GM21786 (cell line): ENCODE results near the gene MAP3K1.
"Not testable (repeated sequence)": the region's sequence is repeated elsewhere in the genome, so short reads cannot be mapped to it uniquely, and the experiment has no call there.

Experiments
- ATAC-seq: cut with Tn5 transposase; IDR thresholded peaks from one replicate; pipeline ENCODE4 v1.9.1; 2021; ENCODE audit not compliant: unreplicated experiment

Gene MAP3K1

DNA sequence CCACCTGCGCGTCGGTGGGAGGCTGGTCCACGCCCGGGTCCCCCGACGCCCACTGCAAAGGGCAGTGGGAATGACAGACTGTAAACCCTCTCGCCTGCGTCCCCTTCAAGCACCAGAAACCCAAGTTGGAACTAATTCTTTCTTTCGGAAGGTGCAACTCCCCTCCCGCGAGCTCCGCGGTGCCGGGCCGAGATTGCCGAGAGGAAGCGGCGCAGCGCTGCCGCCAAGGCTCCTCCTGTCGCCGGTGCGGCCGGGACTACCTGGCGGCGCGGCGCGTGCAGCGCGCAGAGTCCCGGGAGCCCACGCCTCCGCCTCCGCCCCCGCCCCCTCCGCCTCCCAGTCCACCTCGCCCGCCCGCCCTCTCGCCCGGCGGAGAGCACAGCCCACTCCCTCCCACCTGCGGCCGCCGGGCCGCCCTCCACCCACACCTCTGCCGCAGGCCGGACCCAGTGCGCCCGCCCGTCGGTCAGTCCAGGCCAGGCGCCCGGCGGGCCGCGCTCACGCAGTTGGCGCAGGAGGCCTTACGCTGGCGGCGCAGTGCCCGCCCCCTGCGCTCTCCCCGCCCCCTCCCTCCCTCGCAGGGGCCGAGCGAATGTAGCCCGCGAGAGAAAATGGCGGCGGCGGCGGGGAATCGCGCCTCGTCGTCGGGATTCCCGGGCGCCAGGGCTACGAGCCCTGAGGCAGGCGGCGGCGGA is at the start of gene MAP3K1:
Gene MAP3K1 (plus strand): TSS at position 587 of the 695 bp plus-strand sequence. CDS start 25 bp downstream, at position 612.
- peak; percentile 50 for ATAC-seq

DNA sequence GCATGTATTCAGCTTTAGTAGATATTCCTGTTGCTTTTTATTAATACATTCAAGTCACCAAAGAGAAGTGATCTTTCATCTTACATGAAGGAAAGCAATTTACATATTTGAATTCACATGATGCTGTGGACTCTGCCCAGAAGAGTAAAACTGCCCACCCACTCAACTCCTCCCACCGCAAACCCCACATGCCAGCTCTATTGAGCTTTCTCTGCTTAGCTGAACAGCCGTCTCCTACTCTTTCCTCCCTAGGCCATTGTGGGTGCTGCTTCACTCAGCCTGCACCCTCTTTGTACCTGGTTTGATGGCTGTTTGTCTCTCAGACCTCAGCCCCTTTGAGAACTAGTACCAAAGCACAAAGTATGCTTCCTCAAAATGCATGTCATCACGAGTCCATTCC is 48.4 kb upstream of the MAP3K1 start:
- ATAC-seq: no peak

DNA sequence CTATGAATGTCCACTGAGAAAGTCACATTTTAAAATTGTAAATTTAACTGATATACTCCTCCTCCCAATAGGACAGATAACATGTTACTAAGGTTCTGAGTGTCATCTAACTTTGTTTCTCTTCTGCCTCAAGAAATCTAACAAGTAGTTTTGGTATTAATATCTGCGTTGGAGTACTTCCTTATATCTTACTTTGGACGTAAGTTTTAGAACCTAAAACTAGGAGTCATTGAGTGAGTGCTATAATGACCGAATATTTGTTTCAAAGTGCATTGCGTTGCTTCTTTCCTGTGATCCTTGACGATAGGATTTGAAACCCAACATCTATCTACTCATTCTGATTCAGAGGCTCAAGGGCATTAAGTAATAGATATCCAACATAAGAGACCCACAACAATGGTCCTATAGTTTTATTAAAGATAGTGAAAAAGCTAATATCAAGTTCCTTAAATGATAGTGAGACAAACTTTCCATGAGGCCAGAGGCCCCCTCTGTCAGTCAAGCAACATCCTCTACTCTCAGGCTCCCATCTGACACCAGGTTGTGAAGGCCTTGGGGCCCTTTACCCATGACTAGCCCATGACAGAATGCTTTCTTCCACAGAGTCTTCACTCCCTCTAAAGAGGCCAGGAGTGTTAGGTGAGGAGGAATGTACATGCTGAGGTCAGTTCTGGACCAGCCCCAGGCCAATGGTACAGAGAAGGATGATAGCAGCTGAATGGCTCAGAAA is 45.3 kb upstream of the MAP3K1 start:
- no peak for ATAC-seq

DNA sequence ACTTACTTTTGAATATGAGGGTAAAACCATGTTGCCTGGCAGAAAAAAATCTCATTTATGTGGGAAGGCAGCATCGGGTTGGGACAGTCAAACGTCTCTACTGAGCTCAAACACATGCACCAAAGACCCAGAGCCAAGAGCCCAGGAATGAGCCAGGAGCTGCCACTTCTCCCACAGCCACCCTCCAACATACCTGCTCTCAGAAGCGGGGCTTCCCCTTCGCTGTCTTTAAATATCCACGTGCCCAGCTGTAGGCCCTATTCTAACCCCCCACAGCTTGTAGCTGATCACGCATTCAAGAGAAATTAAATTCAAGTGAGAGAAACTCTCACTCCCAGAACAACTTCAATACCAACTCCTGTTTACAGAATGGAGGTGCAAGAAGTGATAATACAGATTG is 42.6 kb upstream of the MAP3K1 start:
- no peak for ATAC-seq

DNA sequence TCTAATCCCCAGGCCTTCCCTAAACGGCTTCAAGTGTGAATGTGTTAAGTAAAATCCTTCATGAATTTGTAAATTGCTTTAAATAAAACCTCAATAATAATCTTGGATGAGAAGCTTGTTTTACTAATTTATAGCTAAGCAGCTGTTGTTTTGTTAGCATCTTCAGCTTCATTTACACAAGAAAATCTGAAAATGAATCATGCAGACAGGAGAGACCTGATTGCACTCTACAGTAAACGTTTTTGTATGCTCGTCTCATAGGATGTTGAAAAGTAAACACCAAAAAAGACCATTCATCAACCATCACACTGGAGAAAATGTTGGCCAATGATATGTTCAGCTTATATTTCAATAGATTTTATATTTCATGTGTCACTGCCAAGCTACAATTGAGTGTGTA is 40.4 kb upstream of the MAP3K1 start:
- no peak for ATAC-seq

DNA sequence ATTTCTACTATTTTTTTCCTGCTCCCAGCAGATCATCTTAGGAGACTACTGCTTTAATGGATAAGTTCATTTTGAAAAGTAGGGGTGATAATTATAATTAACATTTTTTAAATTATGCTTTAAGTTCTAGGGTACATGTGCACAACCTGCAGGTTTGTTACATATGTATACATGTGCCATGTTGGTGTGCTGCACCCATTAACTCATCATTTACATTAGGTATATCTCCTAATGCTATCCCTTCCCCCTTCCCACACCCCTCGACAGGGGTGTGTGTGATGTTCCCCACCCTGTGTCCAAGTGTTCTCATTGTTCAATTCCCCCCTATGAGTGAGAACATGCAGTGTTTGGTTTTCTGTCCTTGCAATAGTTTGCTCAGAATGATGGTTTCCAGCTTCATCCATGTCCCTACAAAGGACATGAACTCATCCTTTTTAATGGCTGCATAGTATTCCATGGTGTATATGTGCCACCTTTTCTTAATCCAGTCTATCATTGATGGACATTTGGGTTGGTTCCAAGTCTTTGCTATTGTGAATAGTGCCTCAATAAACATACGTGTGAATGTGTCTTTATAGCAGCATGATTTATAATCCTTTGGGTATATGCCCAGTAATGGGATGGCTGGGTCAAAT is 39.0 kb upstream of the MAP3K1 start:
- not testable (repeated sequence) for ATAC-seq

DNA sequence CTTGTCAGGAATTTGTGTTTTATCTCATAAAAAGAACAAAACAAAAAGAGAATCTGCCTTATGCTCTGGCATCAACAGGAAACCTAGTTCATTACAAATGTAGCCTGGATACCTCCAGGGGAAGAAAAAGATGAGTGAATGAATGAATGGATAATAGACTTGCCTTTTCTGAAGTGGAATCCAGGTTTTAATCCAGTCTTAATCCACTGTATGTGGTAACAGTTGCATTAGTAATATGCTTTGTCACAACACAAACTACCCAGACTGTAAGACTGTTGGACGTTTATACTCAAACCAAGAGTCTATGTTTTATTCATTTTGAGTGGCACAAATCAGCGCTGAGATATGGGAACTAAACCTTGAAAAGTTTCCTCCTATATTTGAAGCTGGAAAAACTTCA is 32.1 kb upstream of the MAP3K1 start:
- ATAC-seq: no peak

DNA sequence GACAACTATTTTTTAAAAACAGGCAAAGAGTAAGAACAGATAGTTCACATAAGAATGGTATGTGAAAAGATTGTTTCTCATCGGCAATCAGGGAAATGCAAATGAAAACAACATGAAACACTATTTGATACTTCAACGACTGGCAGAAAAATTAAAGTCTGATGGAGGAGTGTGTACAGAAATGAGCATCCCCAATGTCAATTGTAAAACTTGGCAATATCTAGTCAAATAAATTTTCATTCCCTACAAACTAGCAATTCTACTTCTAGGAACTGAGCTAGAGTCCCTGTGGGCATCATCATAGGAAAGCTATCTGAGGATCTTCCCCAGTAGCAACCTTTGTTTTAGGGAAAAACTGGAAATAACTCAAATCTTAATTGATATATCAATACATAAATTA is 29.0 kb upstream of the MAP3K1 start:
- no peak for ATAC-seq

DNA sequence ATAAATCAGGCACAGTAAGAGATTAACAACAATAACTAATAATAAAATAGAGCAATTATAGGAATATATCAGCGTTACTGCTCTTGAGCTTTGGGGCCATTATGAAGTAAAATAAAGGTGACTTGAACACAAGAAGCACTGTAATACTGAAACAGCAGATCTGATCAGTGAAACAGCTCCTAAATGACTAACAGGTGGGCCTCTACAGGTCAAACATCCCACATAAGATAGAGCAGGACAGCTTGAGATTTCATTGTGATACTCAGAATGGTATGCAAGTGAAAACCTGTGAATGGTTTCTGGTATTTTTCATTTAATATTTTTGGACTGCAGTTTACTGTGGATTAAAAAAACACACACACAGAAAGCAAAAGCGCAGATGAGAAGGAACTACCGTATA is 24.0 kb upstream of the MAP3K1 start:
- peak; percentile 66 for ATAC-seq

DNA sequence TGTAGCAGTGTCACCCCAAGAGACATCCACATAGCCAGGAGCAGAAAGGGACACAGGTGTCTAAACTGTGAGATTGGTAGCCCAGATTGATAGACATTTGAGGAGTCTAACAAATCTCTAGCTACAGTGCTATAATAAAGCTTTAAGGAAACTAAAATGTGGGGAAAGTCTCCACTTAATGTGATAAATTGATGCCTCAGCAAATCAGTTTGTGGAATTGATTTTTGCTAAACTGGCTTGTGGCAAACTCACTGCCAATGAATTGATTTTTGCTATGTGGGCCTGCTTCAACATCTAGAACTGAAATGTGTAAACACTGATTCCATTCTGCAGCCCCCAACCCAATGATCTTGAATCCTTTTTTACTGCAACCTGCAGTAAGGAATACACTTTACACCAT is 16.8 kb upstream of the MAP3K1 start:
- ATAC-seq: no peak

DNA sequence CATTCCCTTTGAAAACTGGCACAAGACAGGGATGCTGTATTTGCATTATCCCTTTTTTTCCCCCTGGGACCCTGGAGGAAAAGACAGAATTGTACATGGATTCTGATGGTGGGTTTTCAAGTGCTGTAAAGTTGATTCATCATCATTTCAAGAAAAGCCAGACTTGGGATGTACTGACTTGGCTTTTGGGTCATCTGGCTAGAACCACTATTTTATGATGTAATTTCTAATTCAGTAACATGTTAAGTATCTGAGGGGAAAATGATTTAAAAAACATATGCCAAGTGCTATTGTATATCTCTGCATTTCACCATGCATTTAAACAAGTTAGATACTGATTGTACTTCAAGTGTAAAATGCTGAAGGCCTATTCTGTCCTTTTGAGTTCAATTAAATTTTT is 15.2 kb upstream of the MAP3K1 start:
- ATAC-seq: no peak

DNA sequence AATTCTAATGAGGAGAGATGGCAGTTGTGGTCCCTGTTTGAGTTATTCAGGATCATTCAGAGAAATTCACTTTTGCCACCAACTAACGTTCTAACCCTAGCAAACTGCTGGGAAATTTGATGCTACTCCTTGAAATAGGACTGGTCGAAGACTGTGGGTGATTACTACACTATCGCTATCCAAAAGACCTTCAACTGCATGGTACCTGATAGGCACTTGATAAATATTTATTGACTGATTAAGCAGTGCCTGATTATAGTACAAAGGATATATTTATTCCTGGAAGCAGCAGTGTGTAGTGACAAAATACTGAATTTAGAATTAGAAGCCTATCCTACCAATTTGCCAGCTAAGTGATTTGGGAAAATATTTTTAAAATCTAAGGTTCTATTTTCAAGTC is 14.1 kb upstream of the MAP3K1 start:
- no peak for ATAC-seq

DNA sequence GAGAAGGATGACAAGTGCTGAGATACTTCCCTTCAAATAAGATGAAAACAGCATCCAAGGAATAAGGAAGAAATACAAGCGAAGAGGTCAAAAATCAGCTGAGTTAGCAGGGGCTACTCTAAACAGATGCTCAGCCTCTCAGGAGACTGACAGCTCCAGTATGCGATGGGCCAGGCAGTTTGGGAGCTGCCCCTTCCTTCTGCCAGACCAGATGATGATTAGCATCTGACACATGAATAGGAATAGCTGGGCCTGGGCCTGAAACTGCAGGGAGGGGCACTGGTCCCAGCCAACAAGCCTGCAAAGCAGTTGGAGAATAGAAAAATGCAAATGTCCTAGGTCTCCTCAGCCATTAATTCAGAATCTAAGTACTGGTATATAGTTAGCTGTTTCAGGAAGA is 13.1 kb upstream of the MAP3K1 start:
- ATAC-seq: no peak

DNA sequence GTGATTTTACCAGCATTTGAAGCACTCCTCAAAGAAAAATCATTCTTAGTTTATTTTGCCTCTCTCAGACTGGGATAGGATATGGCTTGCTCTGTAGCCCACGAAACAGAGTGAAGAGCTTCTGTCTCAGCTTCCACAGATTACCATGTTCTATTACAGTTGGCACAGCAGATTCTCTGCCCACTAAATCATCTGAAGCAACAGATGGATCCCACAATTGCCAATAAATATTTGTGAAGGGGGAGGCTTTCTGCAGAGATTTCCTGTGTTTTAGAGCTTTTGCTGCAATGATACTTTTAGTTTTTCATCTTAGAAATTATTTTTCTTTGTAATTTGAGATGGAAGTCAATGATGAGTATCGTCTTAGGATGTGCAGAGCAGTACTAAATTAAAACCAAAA is 12.3 kb upstream of the MAP3K1 start:
- no peak for ATAC-seq

DNA sequence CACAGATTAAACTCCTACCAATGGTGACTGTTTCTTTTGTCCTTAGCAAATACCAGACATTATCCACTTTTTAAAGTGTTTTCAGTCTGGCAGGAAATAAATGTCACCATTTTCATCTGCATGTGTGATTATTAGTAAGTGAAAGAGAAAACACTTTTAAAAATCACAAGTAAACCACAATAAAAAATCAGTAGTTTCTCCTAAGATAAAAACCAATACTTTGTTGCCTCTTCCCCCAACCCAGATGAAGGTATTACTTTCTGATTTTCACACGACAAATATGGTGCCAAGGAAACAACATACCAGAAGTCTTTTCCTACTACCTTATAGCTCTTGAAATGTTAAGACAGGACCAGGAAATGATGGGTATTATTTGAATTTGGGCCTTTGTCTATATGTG is 11.5 kb upstream of the MAP3K1 start:
- ATAC-seq: no peak

DNA sequence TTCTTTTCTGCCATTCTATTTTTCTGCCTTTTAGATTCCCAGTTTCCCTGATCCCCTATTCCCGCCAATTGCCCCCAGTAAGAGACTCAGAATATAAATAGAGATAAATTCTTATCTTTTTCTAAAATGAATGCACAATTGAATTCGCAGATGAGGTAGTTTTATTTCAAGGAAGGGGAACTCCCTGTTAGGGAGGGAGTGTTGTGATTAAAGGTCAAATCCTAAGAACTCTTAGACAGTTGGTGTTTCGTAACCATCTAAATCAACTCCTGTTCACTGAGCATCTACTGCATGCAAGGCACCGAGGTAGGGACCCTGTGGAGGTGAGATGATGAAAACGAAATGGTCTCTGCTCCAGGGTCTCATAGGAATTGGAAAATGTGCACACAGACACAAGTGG is 7.7 kb upstream of the MAP3K1 start:
- ATAC-seq: no peak

DNA sequence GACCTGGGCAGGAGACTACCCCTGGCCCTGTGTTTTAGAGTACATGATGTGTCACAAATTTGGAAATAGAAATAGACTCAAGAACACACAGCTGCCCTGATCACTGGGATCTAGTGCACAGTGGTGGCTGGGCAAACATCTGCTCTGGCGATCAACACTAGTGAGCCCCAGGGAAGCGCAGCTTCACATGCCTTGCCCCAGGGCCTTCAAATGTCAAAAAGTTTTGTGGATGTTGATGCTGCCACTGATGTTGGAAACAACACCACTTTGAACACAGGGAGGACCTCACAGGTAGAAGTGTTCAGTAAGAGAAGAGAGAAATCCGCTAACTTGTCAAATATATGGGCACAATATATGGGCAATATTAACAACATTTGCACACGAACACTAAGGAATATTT is 7.1 kb upstream of the MAP3K1 start:
- no peak for ATAC-seq

DNA sequence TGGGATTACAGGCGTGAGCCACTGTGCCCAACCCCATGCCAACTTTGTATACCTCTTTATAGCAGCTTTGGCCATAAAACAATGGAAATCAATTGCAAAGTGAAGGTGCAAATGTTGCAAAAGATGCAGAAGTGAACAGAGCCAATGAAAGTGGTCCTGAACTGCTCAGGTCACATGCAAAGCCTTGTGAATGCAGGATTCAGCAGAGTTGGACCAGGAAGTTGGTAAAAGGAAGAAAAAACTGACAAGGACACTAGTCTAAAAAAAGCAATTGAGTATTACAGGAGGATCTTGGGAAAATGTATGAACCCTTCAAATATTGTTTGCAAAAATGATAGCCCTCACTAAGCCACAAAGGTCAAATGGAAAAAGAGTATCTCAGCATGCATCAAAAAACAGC is 4.5 kb upstream of the MAP3K1 start:
- no peak for ATAC-seq

DNA sequence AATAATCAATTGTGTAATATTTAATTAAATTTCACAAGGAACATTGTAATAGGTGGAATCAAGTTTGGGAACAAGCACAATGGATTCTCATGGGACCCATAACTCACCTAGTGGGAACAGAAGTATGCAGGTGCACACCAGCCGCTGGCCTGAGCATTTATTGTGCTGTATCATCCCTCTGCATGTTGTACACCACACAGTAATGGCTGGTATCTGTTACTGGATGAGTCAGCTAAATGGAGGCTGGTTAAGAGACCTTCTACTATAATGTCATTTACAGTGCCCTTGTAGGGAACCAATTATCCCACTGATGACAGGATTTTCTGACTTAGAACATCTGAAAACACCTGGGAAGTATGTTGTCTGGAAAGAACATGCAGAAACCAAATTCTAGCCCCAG is 3.2 kb upstream of the MAP3K1 start:
- ATAC-seq: no peak

DNA sequence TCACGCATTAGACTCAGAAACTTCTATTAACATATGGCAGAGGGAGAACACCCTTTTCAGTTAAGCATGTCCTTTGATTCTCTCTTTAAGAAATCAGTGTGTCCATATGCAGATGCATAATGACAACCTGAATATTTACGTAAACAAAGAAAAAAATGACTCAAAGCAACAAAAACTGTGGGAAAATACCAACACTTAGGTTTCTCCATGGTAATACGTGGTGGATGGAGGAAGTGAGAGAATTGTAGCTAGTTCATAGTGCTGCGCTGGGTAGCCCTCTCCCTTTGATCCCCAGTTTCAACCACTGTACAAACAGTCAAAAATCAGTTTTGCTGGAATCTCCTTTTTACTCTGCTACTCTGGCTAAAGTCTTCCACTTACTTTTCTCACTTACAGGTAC is 2.0 kb upstream of the MAP3K1 start:
- no peak for ATAC-seq

DNA sequence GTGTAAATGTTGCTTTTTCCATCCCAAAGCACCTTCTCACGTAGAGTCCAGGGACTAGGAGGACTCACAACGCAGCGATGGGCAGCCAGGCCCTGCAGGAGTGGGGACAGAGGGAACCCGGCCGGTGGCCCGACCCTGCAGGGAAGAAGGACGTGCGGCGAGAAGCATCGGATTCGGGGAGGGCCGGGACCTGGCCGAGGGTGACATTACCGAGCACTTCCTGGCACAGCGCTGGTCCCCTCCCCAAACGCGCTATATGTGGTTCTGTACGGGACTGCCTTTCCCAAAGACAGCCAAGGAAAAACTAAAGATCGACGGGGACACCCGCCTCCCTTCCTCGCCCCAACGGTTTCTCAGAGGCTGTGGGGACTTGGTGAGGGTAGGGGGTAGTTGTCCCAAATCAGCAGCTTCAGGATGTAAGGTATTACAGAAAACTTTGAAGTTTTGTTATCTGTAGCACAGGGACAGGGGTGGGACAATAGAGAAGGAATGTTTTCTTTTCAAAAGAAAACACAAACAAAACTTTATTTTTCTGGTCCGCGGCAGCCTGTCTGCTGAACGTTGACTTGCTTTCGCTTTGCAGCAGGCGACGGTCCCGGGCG is 887 bp upstream of the MAP3K1 start:
- ATAC-seq: no peak
